H9 (cell line): ENCODE data around the gene MAP3K21. TPM values are rescaled to one million over a fixed set of nuclear protein-coding genes. Genes with fewer than 3 reads are reported as not detected.
A peak's percentile ranks its signal among the peaks of the same experiment; 100 is the strongest.

Experiments used
- DNase-seq: peaks from one replicate; pipeline ENCODE4 v3.0.0-alpha.2; 2017
- H2AFZ ChIP-seq: one replicate; pipeline ENCODE4 v1.6.1; 2013; ENCODE audit warnings: mild to moderate bottlenecking, low read length, control low read depth, moderate library complexity
- H2AK5ac ChIP-seq: 2 replicates; pipeline ENCODE4 v1.6.1; 2013; ENCODE audit warnings: low read length, control low read depth, mixed read lengths; ENCODE audit not compliant: insufficient read length
- H2BK120ac ChIP-seq: one replicate; pipeline ENCODE4 v1.6.1; 2013; ENCODE audit warnings: low read depth, mild to moderate bottlenecking, low read length, control low read depth, inconsistent platforms; ENCODE audit not compliant: poor library complexity, severe bottlenecking
- H2BK12ac ChIP-seq: 2 replicates; pipeline ENCODE4 v1.6.1; 2013; ENCODE audit warnings: low read length, control low read depth, mixed read lengths, low read depth; ENCODE audit not compliant: insufficient read length
- H2BK15ac ChIP-seq: 2 replicates; pipeline ENCODE4 v1.6.1; 2013; ENCODE audit warnings: low read depth, low read length, control low read depth
- H2BK20ac ChIP-seq: one replicate; pipeline ENCODE4 v1.6.1; 2013; ENCODE audit warnings: low read depth, mild to moderate bottlenecking, low read length, control low read depth, inconsistent platforms; ENCODE audit not compliant: poor library complexity, severe bottlenecking
- H2BK5ac ChIP-seq: 2 replicates; pipeline ENCODE4 v1.6.1; 2013; ENCODE audit warnings: low read length, control low read depth, mixed read lengths; ENCODE audit not compliant: insufficient read length
- H3K14ac ChIP-seq: 2 replicates; pipeline ENCODE4 v1.6.1; 2013; ENCODE audit warnings: low read length, control low read depth; ENCODE audit not compliant: insufficient read depth
- H3K18ac ChIP-seq: 2 replicates; pipeline ENCODE4 v1.6.1; 2013; ENCODE audit warnings: low read depth, mild to moderate bottlenecking, mixed read lengths, low read length, control low read depth; ENCODE audit not compliant: insufficient read length
- H3K23ac ChIP-seq: 2 replicates; pipeline ENCODE4 v1.6.1; 2013; ENCODE audit warnings: low read length, control low read depth, mixed read lengths, low read depth; ENCODE audit not compliant: insufficient read length
- H3K23me2 ChIP-seq: 2 replicates; pipeline ENCODE4 v1.6.1; 2013; ENCODE audit warnings: low read depth, mild to moderate bottlenecking, mixed read lengths, low read length, control low read depth; ENCODE audit not compliant: insufficient read length, poor library complexity, severe bottlenecking
- H3K27ac ChIP-seq: 2 replicates; pipeline ENCODE4 v1.5.1; 2013; ENCODE audit warnings: low read length, control low read depth, mixed read lengths, low read depth; ENCODE audit not compliant: insufficient read length
- H3K27me3 ChIP-seq: 2 replicates; pipeline ENCODE4 v1.6.1; 2013; ENCODE audit warnings: low read length, control low read depth, inconsistent platforms; ENCODE audit not compliant: insufficient read depth
- H3K4ac ChIP-seq: 2 replicates; pipeline ENCODE4 v1.6.1; 2013; ENCODE audit warnings: low read depth, mild to moderate bottlenecking, control low read depth, inconsistent platforms, low read length, moderate library complexity
- H3K4me1 ChIP-seq: 2 replicates; pipeline ENCODE4 v1.6.1; 2013; ENCODE audit warnings: low read length, control low read depth, inconsistent platforms; ENCODE audit not compliant: insufficient read depth
- H3K4me2 ChIP-seq: 2 replicates; pipeline ENCODE4 v1.6.1; 2013; ENCODE audit warnings: low read length, control low read depth, mixed read lengths; ENCODE audit not compliant: insufficient read length, insufficient read depth
- H3K56ac ChIP-seq: 2 replicates; pipeline ENCODE4 v1.6.1; 2013; ENCODE audit warnings: low read depth, mild to moderate bottlenecking, mixed read lengths, low read length, control low read depth; ENCODE audit not compliant: insufficient read length
- H3K79me1 ChIP-seq: 2 replicates; pipeline ENCODE4 v1.6.1; 2013; ENCODE audit warnings: low read depth, mild to moderate bottlenecking, moderate library complexity, low read length, control low read depth, inconsistent platforms; ENCODE audit not compliant: insufficient read depth, poor library complexity, severe bottlenecking
- H3K79me2 ChIP-seq: 2 replicates; pipeline ENCODE4 v1.6.1; 2013; ENCODE audit warnings: low read length, control low read depth, inconsistent platforms; ENCODE audit not compliant: insufficient read depth
- H3K9ac ChIP-seq: 2 replicates; pipeline ENCODE4 v1.6.1; 2013; ENCODE audit warnings: low read length, control low read depth, mixed read lengths; ENCODE audit not compliant: insufficient read length; ENCODE audit errors: extremely low read depth
- H3K9me3 ChIP-seq: one replicate; pipeline ENCODE4 v1.6.1; 2013; ENCODE audit warnings: low read depth, low read length, inconsistent platforms; ENCODE audit not compliant: control insufficient read depth
- H3T11ph ChIP-seq: one replicate; pipeline ENCODE4 v1.6.1; 2013; ENCODE audit warnings: mild to moderate bottlenecking, low read length, control low read depth, inconsistent platforms
- H4K20me1 ChIP-seq: one replicate; pipeline ENCODE4 v1.6.1; 2013; ENCODE audit not compliant: control insufficient read depth, insufficient read length, insufficient read depth
- H4K5ac ChIP-seq: 2 replicates; pipeline ENCODE4 v1.6.1; 2013; ENCODE audit warnings: low read depth, mild to moderate bottlenecking, mixed read lengths, low read length, control low read depth; ENCODE audit not compliant: insufficient read length
- H4K8ac ChIP-seq: replicated peaks from 2 replicates; pipeline ENCODE4 v1.6.1; 2013; ENCODE audit warnings: low read length, control low read depth, mixed read lengths, low read depth; ENCODE audit not compliant: insufficient read length
- H4K91ac ChIP-seq: 2 replicates; pipeline ENCODE4 v1.6.1; 2013; ENCODE audit warnings: low read depth, mild to moderate bottlenecking, moderate library complexity, mixed read lengths, low read length, control low read depth; ENCODE audit not compliant: insufficient read length
- H3K27ac Mint-ChIP-seq, 3 experiments: 2 replicates in 2 of 3; 3 replicates in 1 of 3; pipeline ENCODE4 v1.8.0; 2020 to 2021; ENCODE audit warnings: mixed read lengths in 3 of 3, mild to moderate bottlenecking in 1 of 3, moderate library complexity in 1 of 3
- H3K27me3 Mint-ChIP-seq: 2 replicates; pipeline ENCODE4 v1.8.0; 2021; ENCODE audit warnings: low read depth, mild to moderate bottlenecking, moderate library complexity, mixed read lengths
- H3K36me3 Mint-ChIP-seq, 3 experiments: 2 replicates in 2 of 3; 3 replicates in 1 of 3; pipeline ENCODE4 v1.8.0; 2020 to 2021; ENCODE audit warnings: low read depth in 3 of 3, mixed read lengths in 3 of 3; ENCODE audit not compliant: insufficient read depth in 1 of 3
- H3K4me1 Mint-ChIP-seq, 2 experiments: 2 replicates each; pipeline ENCODE4 v1.8.0; 2020; ENCODE audit warnings: mixed read lengths in 2 of 2
- H3K4me3 Mint-ChIP-seq, 2 experiments: 2 replicates in 1 of 2; 3 replicates in 1 of 2; pipeline ENCODE4 v1.8.0; 2020 to 2021; ENCODE audit warnings: mild to moderate bottlenecking in 2 of 2, mixed read lengths in 2 of 2, moderate library complexity in 1 of 2
- H3K9me3 Mint-ChIP-seq, 2 experiments: 2 replicates in 1 of 2; 3 replicates in 1 of 2; pipeline ENCODE4 v1.8.0; 2020; ENCODE audit warnings: mild to moderate bottlenecking in 2 of 2, mixed read lengths in 2 of 2, moderate library complexity in 1 of 2
- CTCF ChIP-seq: fragments of 200-600 bp; sonication (generic); conservative IDR thresholded peaks from 3 replicates; pipeline ENCODE4 v1.8.0; 2021; ENCODE audit warnings: antibody characterized with exemption, mild to moderate bottlenecking
- WGBS: extraction: QIAGEN DNeasy Blood & Tissue Kit; methylation state at CpG from one replicate; pipeline ENCODE4 v1.1.7; 2013; ENCODE audit warnings: missing lambda C conversion rate, low lambda C conversion rate, mixed read lengths; ENCODE audit not compliant: insufficient read length; ENCODE audit errors: extremely low coverage; 5-methylcytosine and 5-hydroxymethylcytosine counted together
- total RNA-seq: library from RNA; stranded (reverse); gene quantifications from 2 replicates; pipeline ENCODE4 v1.2.1, GENCODE V29; 2021

Gene MAP3K21
- total RNA-seq, 1 experiment from 2014 or later: 11.7 TPM

- Histone ChIP-seq H2BK15ac (no peak overlapping the region), H3T11ph (no peak overlapping the region), H2AK5ac (no peak overlapping the region), H4K20me1 (peaks cover 4% of the 10 kb centered on the region), H3K9ac (no peak overlapping the region), H3K4ac (no peak overlapping the region), H3K14ac (no peak overlapping the region), H3K9me3 (no peaks in the 10 kb centered on the region), H3K18ac (no peak overlapping the region), H2AFZ (no peak overlapping the region), H2BK120ac (no peak overlapping the region), H2BK5ac (no peak overlapping the region), H4K5ac (no peak overlapping the region), H3K23ac (no peak overlapping the region), H2BK12ac (no peak overlapping the region), H3K56ac (no peak overlapping the region), H3K79me2 (peaks cover 21% of the 10 kb centered on the region; the same call in 1 of the 2 replicates), H3K27ac (no peak overlapping the region), H3K79me1 (no peaks in the 10 kb centered on the region), H3K4me2 (no peak overlapping the region), H4K91ac (no peak overlapping the region), H3K27me3 (no peaks in the 10 kb centered on the region), H3K4me1 (peaks cover 6% of the 10 kb centered on the region; the same call in 1 of the 2 replicates), H2BK20ac (no peak overlapping the region), H4K8ac (no peak overlapping the region), H3K23me2 (no peaks in the 10 kb centered on the region)
- Mint-ChIP-seq H3K27ac (peak overlapping the region in 1 of 3 experiments; percentile 15; a peak in 2 of 7 replicates), H3K36me3 (no peaks in the 10 kb centered on the region; a peak in 2 of 7 replicates), H3K4me1 (peaks cover 28 to 35% of the 10 kb centered on the region in 2 experiments), H3K4me3 (no peak overlapping the region), H3K9me3 (no peaks in the 10 kb centered on the region), H3K27me3 (no peaks in the 10 kb centered on the region)
- no peak for TF ChIP-seq CTCF
- no peak for DNase-seq
- WGBS: no CpG with 5 or more reads among the region's 2 CpGs
Observed at GRCh38 chr1:233338102-233338501, 10.6 kb downstream of the MAP3K21 start.
